NB4 (cell line): ENCODE data around the gene METTL21C.

ENCODE experiments used
- POLR2A ChIP-seq: IDR thresholded peaks from 2 replicates; pipeline ENCODE4 v1.6.1; 2011; ENCODE audit warnings: mild to moderate bottlenecking; ENCODE audit not compliant: insufficient read length; ENCODE audit errors: extremely low read depth
- TF ChIP-seq, protein P1 (sequence below): IDR thresholded peaks from one replicate; pipeline ENCODE4 v1.5.1; 2012; ENCODE audit warnings: low read depth, low read length

DNA sequence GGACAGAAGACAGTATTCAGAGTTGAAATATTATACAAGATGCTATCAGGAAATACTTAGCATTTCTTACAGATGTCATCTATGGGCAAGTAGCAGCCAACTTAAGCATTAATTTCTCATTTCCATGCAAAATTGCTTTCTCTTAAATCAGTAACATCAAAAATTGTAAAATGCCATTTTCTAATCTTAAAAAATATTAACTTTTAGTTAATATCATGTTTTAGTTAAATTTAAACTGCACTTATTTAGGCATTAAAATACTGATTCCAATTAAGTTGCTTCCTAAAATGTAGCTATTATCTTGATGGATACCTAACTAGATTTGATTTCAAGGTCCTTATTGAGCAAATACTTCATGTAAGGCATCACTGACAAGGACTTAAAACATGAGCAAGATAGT, 27.8 kb downstream of the METTL21C start:
- TF ChIP-seq, protein P1, sequence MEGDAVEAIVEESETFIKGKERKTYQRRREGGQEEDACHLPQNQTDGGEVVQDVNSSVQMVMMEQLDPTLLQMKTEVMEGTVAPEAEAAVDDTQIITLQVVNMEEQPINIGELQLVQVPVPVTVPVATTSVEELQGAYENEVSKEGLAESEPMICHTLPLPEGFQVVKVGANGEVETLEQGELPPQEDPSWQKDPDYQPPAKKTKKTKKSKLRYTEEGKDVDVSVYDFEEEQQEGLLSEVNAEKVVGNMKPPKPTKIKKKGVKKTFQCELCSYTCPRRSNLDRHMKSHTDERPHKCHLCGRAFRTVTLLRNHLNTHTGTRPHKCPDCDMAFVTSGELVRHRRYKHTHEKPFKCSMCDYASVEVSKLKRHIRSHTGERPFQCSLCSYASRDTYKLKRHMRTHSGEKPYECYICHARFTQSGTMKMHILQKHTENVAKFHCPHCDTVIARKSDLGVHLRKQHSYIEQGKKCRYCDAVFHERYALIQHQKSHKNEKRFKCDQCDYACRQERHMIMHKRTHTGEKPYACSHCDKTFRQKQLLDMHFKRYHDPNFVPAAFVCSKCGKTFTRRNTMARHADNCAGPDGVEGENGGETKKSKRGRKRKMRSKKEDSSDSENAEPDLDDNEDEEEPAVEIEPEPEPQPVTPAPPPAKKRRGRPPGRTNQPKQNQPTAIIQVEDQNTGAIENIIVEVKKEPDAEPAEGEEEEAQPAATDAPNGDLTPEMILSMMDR = no peak
- TF ChIP-seq POLR2A = no peak
